Thoracic aorta (tissue), 2 donors: ENCODE measurements around the gene ITPRIPL2. TPM values are rescaled to one million over a fixed set of nuclear protein-coding genes. Genes with fewer than 3 reads are reported as not detected.

Source experiments
- ATAC-seq: fragments of 150-250 bp; one replicate; pipeline ENCODE4 v1.8.0; 2017; ENCODE audit warnings: low read depth; ENCODE audit not compliant: insufficient number of reproducible peaks, low FRiP score
- DNase-seq: peaks from one replicate; pipeline ENCODE4 v3.0.0-alpha.2; 2020; ENCODE audit warnings: low spot score
- H3K27ac ChIP-seq, 2 donors: fragments of 200-600 bp; sonication (generic); 1 replicate in 1 of 2; 2 replicates in 1 of 2; pipeline ENCODE4 v1.5.1; 2016; ENCODE audit warnings: mild to moderate bottlenecking in 2 of 2, moderate library complexity in 2 of 2
- H3K27me3 ChIP-seq: fragments of 200-600 bp; sonication (generic); replicated peaks from 2 replicates; pipeline ENCODE4 v1.6.0; 2016; ENCODE audit warnings: mild to moderate bottlenecking; ENCODE audit not compliant: insufficient read depth
- H3K36me3 ChIP-seq: fragments of 200-600 bp; sonication (generic); one replicate; pipeline ENCODE4 v1.5.1; 2016
- H3K4me1 ChIP-seq, 2 donors: fragments of 200-600 bp; sonication (generic); 1 replicate in 1 of 2; 2 replicates in 1 of 2; pipeline versions ENCODE4 v1.5.1 to v1.6.0; 2016; ENCODE audit warnings: low read depth in 2 of 2, mild to moderate bottlenecking in 1 of 2; ENCODE audit not compliant: control insufficient read depth in 1 of 2
- H3K4me3 ChIP-seq: fragments of 200-600 bp; sonication (generic); 2 replicates; pipeline ENCODE4 v1.5.1; 2016; ENCODE audit warnings: mild to moderate bottlenecking
- H3K9me3 ChIP-seq: fragments of 200-600 bp; sonication (generic); 2 replicates; pipeline ENCODE4 v1.5.1; 2016
- total RNA-seq, 2 donors: library from RNA; depleted of rRNA; stranded (reverse); fragments of >200 nt; gene quantifications; one replicate each; pipeline versions ENCODE4 v1.1.0 to v1.2.3, GENCODE V29; 2016
- TF ChIP-seq, protein P1 (sequence below): fragments of 200-600 bp; sonication (generic); IDR thresholded peaks from one replicate; pipeline ENCODE4 v1.5.1; 2019; ENCODE audit warnings: antibody characterized with exemption

Gene ITPRIPL2
- total RNA-seq, result 100 to 1,000 TPM; 113 to 118 TPM

DNA sequence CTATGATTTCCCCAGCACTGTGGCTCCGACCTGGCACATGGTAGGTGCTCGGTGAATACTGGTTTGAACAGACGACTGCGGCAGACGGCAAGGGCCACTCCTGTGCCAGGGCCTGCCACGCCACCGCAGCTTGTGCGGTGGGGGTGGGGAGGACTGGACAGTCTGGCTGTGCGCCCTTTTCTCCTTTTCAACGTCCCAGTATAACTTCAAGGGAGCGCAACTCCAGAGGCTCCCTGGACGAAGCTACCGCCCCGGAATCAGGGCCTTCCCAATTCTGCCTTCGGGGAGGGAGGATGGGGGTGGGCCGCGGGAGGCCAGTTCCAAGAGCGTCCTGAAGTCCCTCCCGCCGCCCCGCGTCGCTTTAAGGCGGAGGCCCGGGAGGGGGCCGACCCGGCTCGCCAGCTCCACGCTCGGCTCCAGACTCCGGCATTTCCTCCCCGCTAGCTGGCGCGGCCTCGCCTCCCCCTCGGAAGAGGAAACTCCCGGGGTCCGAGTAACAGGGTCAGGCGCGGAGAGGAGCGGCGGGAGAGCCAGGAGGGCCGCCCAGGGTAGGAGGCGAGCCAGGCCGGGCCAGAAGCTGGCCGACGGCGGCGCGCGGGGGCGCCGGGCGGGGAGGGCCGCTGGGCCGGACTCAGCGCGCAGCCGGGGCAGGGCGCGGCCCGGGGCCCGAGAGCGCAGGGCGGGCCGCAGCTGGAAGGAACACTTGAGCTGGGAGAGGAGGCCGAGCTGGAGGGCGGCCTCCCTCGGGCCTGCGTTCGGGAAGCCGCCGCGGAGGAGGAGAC, at the start of gene ITPRIPL2:
TSS of gene ITPRIPL2 (plus strand) at position 388 of the 782 bp plus-strand sequence. CDS start 498 bp downstream, outside the sequence.
- H3K9me3 ChIP-seq, result no peaks in the 10 kb centered on the region
- peak within 1 kb of the TSS; percentile 80 for H3K4me3 ChIP-seq
- ATAC-seq, result peak; percentile 81
- TF ChIP-seq, protein P1, sequence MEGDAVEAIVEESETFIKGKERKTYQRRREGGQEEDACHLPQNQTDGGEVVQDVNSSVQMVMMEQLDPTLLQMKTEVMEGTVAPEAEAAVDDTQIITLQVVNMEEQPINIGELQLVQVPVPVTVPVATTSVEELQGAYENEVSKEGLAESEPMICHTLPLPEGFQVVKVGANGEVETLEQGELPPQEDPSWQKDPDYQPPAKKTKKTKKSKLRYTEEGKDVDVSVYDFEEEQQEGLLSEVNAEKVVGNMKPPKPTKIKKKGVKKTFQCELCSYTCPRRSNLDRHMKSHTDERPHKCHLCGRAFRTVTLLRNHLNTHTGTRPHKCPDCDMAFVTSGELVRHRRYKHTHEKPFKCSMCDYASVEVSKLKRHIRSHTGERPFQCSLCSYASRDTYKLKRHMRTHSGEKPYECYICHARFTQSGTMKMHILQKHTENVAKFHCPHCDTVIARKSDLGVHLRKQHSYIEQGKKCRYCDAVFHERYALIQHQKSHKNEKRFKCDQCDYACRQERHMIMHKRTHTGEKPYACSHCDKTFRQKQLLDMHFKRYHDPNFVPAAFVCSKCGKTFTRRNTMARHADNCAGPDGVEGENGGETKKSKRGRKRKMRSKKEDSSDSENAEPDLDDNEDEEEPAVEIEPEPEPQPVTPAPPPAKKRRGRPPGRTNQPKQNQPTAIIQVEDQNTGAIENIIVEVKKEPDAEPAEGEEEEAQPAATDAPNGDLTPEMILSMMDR, result no peak
- no peaks in the 10 kb centered on the region for H3K27me3 ChIP-seq
- H3K4me1 ChIP-seq, result peaks cover 28 to 46% of the 10 kb centered on the region in 2 donors
- peaks cover 8% of the 10 kb centered on the region for H3K36me3 ChIP-seq
- peak; percentile 69 for DNase-seq
- peak within 1 kb of the TSS; percentile 87 to 98 for H3K27ac ChIP-seq

DNA sequence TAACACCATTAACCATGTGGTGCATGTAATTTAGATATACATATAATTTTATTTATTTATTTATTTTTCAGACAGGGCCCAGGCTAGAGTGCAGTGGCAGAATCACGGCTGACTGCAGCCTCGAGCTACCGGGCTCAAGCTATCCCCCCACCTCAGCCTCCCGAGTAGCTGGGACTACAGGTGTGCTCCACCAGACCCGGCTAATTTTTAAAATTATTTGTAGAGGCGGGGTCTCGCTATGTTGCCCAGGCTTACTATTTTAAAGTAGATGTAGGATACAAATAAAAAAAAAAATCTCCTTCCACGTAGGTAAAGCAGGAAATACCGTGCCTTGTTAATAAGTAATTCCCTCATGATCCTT, 46.8 kb upstream of the ITPRIPL2 start:
- Histone ChIP-seq H3K27ac (peak overlapping the region; percentile 100), H3K27me3 (no peaks in the 10 kb centered on the region), H3K4me3 (peak overlapping the region; percentile 100), H3K36me3 (no peaks in the 10 kb centered on the region), H3K9me3 (no peaks in the 10 kb centered on the region), H3K4me1 (peaks cover 4 to 14% of the 10 kb centered on the region in 2 donors)
- TF ChIP-seq, protein P1, result no peak
- no peak for DNase-seq
- no peak for ATAC-seq

DNA sequence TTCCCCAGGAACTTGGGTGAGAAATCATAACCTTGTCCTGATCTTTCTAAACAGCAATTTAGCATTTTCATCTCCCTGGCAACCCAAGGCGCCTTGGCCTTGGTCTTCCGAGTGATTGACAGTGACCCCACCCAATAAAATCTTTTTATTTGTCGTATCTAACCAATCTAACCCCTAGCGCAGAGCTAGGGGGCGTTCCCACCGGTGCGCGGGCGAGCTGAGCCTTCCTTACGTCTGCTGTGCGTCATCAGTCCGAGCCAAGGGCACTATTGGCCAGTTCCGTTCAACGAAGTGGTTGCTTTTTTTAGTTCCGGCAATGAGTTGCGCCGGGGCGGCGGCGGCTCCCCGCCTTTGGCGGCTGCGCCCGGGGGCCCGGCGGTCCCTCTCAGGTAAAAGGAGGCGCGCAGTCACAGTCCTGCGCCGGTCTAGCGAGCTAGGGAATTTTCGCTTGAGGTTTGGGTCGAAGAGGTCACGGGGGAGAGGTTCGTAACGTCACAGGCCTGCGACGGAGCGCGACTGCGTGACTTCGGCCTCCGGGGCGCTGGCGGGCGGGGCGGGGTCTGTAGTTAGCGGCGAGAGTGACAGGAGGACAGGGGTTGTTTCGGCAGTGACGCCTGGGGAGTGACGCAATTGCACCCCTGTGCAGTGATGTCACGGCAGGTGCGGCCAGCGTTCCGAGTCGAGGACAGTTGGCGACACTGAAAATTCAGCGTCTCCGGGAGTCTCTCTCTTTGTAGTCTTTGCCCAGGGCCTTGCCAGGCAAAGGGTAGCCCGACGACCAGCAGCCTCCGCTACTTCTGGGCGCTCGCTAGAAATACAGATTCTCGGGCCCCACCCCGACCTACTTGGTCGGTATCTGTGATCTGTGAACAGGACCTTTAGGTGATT, 46.2 kb upstream of the ITPRIPL2 start, which contains the start of gene COQ7:
TSS of gene COQ7 (plus strand) at position 266 of the 888 bp plus-strand sequence. CDS start at position 317, 51 bp downstream.
- Histone ChIP-seq H3K4me3 (peak within 1 kb of the TSS; percentile 100), H3K27me3 (no peaks in the 10 kb centered on the region), H3K4me1 (peaks cover 4 to 14% of the 10 kb centered on the region in 2 donors), H3K27ac (peak within 1 kb of the TSS; percentile 100), H3K9me3 (no peaks in the 10 kb centered on the region), H3K36me3 (no peaks in the 10 kb centered on the region)
- TF ChIP-seq, protein P1, result no peak
- DNase-seq, result peak; percentile 94
- ATAC-seq, result peak; percentile 97

DNA sequence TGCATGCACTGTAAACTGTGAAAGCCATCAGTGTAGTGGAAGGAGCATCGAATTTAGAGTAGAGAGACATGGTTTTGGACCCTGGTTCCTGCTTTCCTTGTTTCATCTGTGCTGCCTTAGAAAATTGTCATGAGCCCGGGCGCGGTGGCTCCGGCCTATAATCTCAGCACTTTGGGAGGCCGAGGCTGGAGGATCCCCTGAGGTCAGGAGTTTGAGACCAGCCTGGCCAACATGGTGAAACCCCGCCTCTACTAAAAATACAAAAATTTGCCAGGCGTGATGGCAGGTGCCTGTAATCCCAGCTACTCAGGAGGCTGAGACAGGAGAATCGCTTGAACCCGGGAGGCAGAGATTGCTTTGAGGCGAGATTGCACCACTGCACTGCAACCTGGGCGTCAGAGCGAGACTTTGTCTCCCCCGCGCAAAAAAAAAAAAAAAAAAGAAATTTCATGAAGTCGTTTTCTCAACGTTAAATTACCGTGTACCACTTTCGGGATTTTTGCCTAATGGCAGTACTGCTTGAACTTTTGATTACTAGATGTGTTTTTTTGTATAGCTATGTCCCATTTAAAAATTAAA, 45.4 kb upstream of the ITPRIPL2 start:
- Histone ChIP-seq H3K36me3 (no peaks in the 10 kb centered on the region), H3K4me1 (peaks cover 4 to 14% of the 10 kb centered on the region in 2 donors), H3K9me3 (no peaks in the 10 kb centered on the region), H3K27ac (peak overlapping the region; percentile 100), H3K4me3 (peak overlapping the region; percentile 100), H3K27me3 (no peaks in the 10 kb centered on the region)
- DNase-seq (no peak), ATAC-seq (no peak)
- TF ChIP-seq, protein P1, result no peak
